K562 (cell line): ENCODE measurements around the gene MT1M. TPM values are rescaled to one million over a fixed set of nuclear protein-coding genes. Genes with fewer than 3 reads are reported as not detected.

Experiments
- ATAC-seq: fragments of 200-7000 bp; cut with Tn5 transposase; 3 replicates; pipeline ENCODE4 v1.9.1; 2020; ENCODE audit warnings: moderate library complexity
- BruUV-seq: library from RNA; stranded (reverse); fragments of 400-500 nt; replicated peaks from 2 replicates; lab custom pipeline; 2021; lab: Mats Ljungman, UMichigan
- CTCF ChIA-PET: fragments of 300-600 bp; formaldehyde crosslinking; extraction: SDS; loops from one replicate; lab custom pipeline; 2021; ENCODE audit warnings: low intra/inter-chr PET ratio; lab: Yijun Ruan, JAX
- POLR2A ChIA-PET: fragments of 300-600, 350-650 bp; sonication (Branson Sonifier 250); formaldehyde crosslinking; extraction: SDS; loops from one replicate; lab custom pipeline; 2021; ENCODE audit warnings: antibody characterized with exemption, inconsistent platforms; lab: Yijun Ruan, JAX
- DNase-seq, 4 experiments: peaks; one replicate each; pipeline versions ENCODE4 v3.0.0 to v3.0.0-alpha.2; 2011 to 2018; ENCODE audit warnings: low spot score in 3 of 4, mixed read lengths in 3 of 4; ENCODE audit errors: extremely low read depth in 1 of 4
- FAIRE-seq: peaks from 2 replicates; lab custom pipeline; 2011; peaks lifted over from hg19 to GRCh38; lab: Jason Lieb, UNC
- H2AFZ ChIP-seq: 2 replicates; pipeline ENCODE4 v1.6.0; 2011; ENCODE audit warnings: low read depth, low read length, control low read depth, inconsistent platforms
- H3K27ac ChIP-seq: fragments of 200-600 bp; 3 replicates; pipeline ENCODE4 v1.8.0; 2011; ENCODE audit warnings: low read depth, mild to moderate bottlenecking, control low read depth, inconsistent platforms, low read length, moderate library complexity, mixed read lengths; ENCODE audit errors: extremely low read depth
- H3K27me3 ChIP-seq, 2 experiments: fragments of 300-600 bp in 1 of 2; 2 replicates in 1 of 2; 3 replicates in 1 of 2; pipeline versions ENCODE4 v1.6.0 to v1.8.0; 2011; ENCODE audit warnings: inconsistent platforms in 2 of 2, low read length in 2 of 2, mild to moderate bottlenecking in 1 of 2, mixed read lengths in 1 of 2, moderate library complexity in 1 of 2; ENCODE audit not compliant: control insufficient read depth in 2 of 2, insufficient read depth in 2 of 2
- H3K36me3 ChIP-seq: fragments of 300-600 bp; 3 replicates; pipeline ENCODE4 v1.8.0; 2011; ENCODE audit warnings: mild to moderate bottlenecking, low read length, inconsistent platforms; ENCODE audit not compliant: control insufficient read depth, insufficient read depth
- H3K4me1 ChIP-seq, 2 experiments: fragments of 200-600 bp in 1 of 2; replicated peaks in 1 of 2; 2 replicates in 1 of 2; 3 replicates in 1 of 2; pipeline versions ENCODE4 v1.5.1 to v1.8.0; 2011; ENCODE audit warnings: inconsistent platforms in 2 of 2, low read length in 2 of 2, mild to moderate bottlenecking in 1 of 2, mixed read lengths in 1 of 2, moderate library complexity in 1 of 2; ENCODE audit not compliant: control insufficient read depth in 2 of 2, insufficient read depth in 2 of 2
- H3K4me2 ChIP-seq: 2 replicates; pipeline ENCODE4 v1.6.1; 2011; ENCODE audit warnings: low read length, control low read depth, inconsistent platforms, mixed read lengths; ENCODE audit not compliant: insufficient read depth
- H3K4me3 ChIP-seq: fragments of 200-600 bp; sonication (generic), shearing (Covaris generic); 2 replicates; pipeline ENCODE4 v1.5.1; 2016; ENCODE audit warnings: control low read depth, inconsistent platforms
- H3K79me2 ChIP-seq: fragments of 200-600 bp; 3 replicates; pipeline ENCODE4 v1.8.0; 2011; ENCODE audit warnings: low read length, inconsistent platforms; ENCODE audit not compliant: control insufficient read depth, insufficient read depth
- H3K9ac ChIP-seq, 2 experiments: 2 replicates each; pipeline versions ENCODE4 v1.6.0 to v1.6.1; 2011; ENCODE audit warnings: low read depth in 2 of 2, low read length in 2 of 2, control low read depth in 1 of 2, inconsistent platforms in 1 of 2, mild to moderate bottlenecking in 1 of 2, mixed read lengths in 1 of 2; ENCODE audit not compliant: insufficient read depth in 1 of 2
- H3K9me1 ChIP-seq: one replicate; pipeline ENCODE4 v1.6.0; 2011; ENCODE audit warnings: inconsistent platforms, mild to moderate bottlenecking, low read length, moderate library complexity; ENCODE audit not compliant: control insufficient read depth, insufficient read depth
- H3K9me3 ChIP-seq: replicated peaks from 2 replicates; pipeline ENCODE4 v1.5.1; 2011; ENCODE audit warnings: low read depth, low read length, inconsistent platforms; ENCODE audit not compliant: control insufficient read depth, insufficient read depth
- H4K20me1 ChIP-seq: replicated peaks from 2 replicates; pipeline ENCODE4 v1.6.1; 2011; ENCODE audit warnings: low read length, inconsistent platforms, mixed read lengths; ENCODE audit not compliant: control insufficient read depth, insufficient read depth
- RREB1 ChIP-seq: fragments of 250-450 bp; sonication (Bioruptor Pico); IDR thresholded peaks from 2 replicates; pipeline ENCODE4 v1.4.0; 2020
- WGBS: fragments of 100-300 bp; shearing (Covaris generic); methylation state at CpG from one replicate; pipeline ENCODE4 v1.1.6; 2016; ENCODE audit warnings: low coverage, mixed read lengths; ENCODE audit not compliant: insufficient coverage; ENCODE audit errors: missing lambda C conversion rate; 5-methylcytosine and 5-hydroxymethylcytosine counted together
- in situ Hi-C: fragments of 300-500 bp; cut with MboI; formaldehyde crosslinking; loops from 4 replicates; pipeline ENCODE4 v1.15.0; 2018; ENCODE audit warnings: inconsistent platforms, mixed read lengths
- intact Hi-C: fragments of 100-400 bp; cut with micrococcal nuclease; formaldehyde crosslinking; loops from 2 replicates; pipeline ENCODE4 v1.14.2; 2022
- polyA plus RNA-seq, 8 experiments: library from polyadenylated mRNA; depleted of rRNA in 4 of 8; stranded (reverse) in 5 of 8; unstranded in 3 of 8; fragments of >200 nt; fragmentation: Nextera tagmentation in 2 of 8; fragmentation: Illumina TruSeq in 1 of 8; extraction: Ambion mirVana in 2 of 8; extraction: Trizol in 1 of 8; gene quantifications; 2 replicates each; pipeline versions ENCODE4 v1.2.1 to v1.2.3, GENCODE V29; 2011 to 2014; ENCODE audit warnings: inconsistent platforms in 1 of 8, missing spikeins in 1 of 8
- total RNA-seq, 7 experiments: library from RNA; depleted of rRNA in 6 of 7; stranded (reverse); fragments of >200 nt in 6 of 7; fragmentation: Illumina TruSeq in 2 of 7; extraction: Trizol in 2 of 7; gene quantifications; 2 replicates each; pipeline versions ENCODE4 v1.2.1 to v1.2.3, GENCODE V29; 2011 to 2021; ENCODE audit warnings: low replicate concordance in 1 of 7
- TF ChIP-seq, protein P1 (sequence below), 3 experiments: IDR thresholded peaks in 2 of 3; conservative IDR thresholded peaks in 1 of 3; 2 replicates each; pipeline ENCODE4 v1.5.1; 2011 to 2012; ENCODE audit warnings: low read length in 3 of 3, mild to moderate bottlenecking in 3 of 3, control low read depth in 2 of 3, improper control_type of control experiment in 1 of 3, inconsistent platforms in 1 of 3, low read depth in 1 of 3, mixed read lengths in 1 of 3, moderate library complexity in 1 of 3; ENCODE audit not compliant: insufficient read depth in 2 of 3

Gene MT1M
- total and polyA plus RNA-seq, 9 of the 15 experiments (the other 6 are each of a cell fraction or from before 2014, with no cell fraction given) = not detected

DNA sequence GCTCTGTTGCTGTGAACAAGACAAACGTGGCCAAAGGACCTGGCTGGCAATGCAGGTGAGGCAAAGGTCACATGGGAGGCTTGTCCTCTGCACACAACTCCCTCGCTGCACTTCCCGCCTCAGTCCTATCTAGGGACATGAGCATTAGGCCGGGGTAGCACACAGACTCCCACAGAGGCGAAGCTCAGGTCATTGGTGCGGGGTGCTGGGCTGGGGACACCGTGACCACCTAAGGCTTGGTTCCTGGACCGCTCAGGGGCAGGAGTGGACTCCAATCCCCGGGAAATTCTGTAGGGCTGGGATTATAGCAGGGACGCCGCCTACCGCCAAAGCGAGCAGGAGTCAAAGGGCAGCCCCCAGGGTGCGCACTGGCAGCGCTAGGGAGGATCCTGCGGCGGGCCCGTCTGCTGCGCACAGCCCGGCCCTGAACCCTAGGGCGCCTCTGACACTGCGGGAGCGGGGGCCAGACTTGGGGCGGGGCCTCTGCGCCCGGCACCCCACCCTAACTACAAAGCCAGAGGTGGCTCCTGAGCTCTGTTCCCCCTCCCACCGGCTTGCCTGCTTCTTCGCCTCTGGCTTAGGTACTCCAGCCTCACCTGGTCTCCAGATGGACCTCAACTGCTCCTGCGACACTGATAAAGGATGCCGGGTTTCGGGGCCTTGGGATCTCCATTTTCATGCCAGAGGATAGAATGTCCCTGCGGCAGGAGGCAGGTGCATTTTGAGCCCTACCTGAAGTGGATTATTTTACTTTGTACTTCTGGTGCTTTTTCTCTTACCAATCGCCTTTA lies 15.4 kb downstream of the MT1M start:
- Histone ChIP-seq H3K4me2 (no peak overlapping the region), H4K20me1 (no peaks in the 10 kb centered on the region; the same call in 1 of the 2 replicates)
- ChIA-PET POLR2A (interaction anchor here (1.4 kb wide), 1 partner anchor 20 kb away, joined by 4 read pairs; the partner anchor contains the start of gene MT1G), CTCF (interaction anchor here (1.0 kb wide), 1 partner anchor 55 kb away, joined by 3 read pairs; no protein-coding TSS in a partner anchor)
- no TSS peak for BruUV-seq
- TF ChIP-seq RREB1 (CRISPR knock-in tag) = no peak
- TF ChIP-seq, protein P1, sequence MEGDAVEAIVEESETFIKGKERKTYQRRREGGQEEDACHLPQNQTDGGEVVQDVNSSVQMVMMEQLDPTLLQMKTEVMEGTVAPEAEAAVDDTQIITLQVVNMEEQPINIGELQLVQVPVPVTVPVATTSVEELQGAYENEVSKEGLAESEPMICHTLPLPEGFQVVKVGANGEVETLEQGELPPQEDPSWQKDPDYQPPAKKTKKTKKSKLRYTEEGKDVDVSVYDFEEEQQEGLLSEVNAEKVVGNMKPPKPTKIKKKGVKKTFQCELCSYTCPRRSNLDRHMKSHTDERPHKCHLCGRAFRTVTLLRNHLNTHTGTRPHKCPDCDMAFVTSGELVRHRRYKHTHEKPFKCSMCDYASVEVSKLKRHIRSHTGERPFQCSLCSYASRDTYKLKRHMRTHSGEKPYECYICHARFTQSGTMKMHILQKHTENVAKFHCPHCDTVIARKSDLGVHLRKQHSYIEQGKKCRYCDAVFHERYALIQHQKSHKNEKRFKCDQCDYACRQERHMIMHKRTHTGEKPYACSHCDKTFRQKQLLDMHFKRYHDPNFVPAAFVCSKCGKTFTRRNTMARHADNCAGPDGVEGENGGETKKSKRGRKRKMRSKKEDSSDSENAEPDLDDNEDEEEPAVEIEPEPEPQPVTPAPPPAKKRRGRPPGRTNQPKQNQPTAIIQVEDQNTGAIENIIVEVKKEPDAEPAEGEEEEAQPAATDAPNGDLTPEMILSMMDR (IDR thresholded peaks at IDR 0.05 in 2 of 3, conservative IDR thresholded peaks at IDR 0.05 in 1 of 3; ENCODE audit: insufficient read depth in 2 of 3, low read depth in 1 of 3, low read length in 3 of 3) = peak in 2 of 3 experiments; percentile 11 to 38; a peak in 2 of 6 replicates
- TF ChIP-seq, all 486 proteins: peak for 1
- Histone ChIP-seq H3K27me3 (peaks cover 31 to 68% of the 10 kb centered on the region in 2 experiments), H3K4me3 (no peak overlapping the region), H2AFZ (no peak overlapping the region), H3K79me2 (no peaks in the 10 kb centered on the region), H3K27ac (no peak overlapping the region), H3K4me1 (peaks cover 1 to 13% of the 10 kb centered on the region in 2 experiments; a peak in 3 of 5 replicates), H3K36me3 (no peaks in the 10 kb centered on the region), H3K9ac (no peak overlapping the region), H3K9me1 (no peaks in the 10 kb centered on the region), H3K9me3 (no peaks in the 10 kb centered on the region)
- DNase-seq = peak in 2 of 4 experiments; percentile 23 to 37
- intact Hi-C loops = no loop called here
- ATAC-seq = peak; percentile 58
- in situ Hi-C loops = no loop called here
- WGBS = 3% methylated on average over 33 of the region's 33 CpGs
- no peak for FAIRE-seq
